RWPE1 (cell line): ENCODE results near the gene LCN10.
A peak's percentile ranks its signal among the peaks of the same experiment; 100 is the strongest.

Experiments
- CTCF ChIA-PET: fragments of 350-600 bp; sonication (Branson Sonifier 250); formaldehyde crosslinking; extraction: SDS; loops from one replicate; lab custom pipeline; 2021; lab: Yijun Ruan, JAX
- POLR2A ChIA-PET: fragments of 400-600 bp; formaldehyde crosslinking; extraction: SDS; loops from one replicate; lab custom pipeline; 2020; ENCODE audit warnings: antibody characterized with exemption; ENCODE audit not compliant: low non-redundant PET; lab: Yijun Ruan, JAX
- DNase-seq: peaks from one replicate; pipeline ENCODE4 v3.0.0; 2012; ENCODE audit warnings: low spot score
- H3K27ac ChIP-seq: fragments of 450-650 bp; 2 replicates; pipeline ENCODE4 v1.5.1; 2017
- TF ChIP-seq, protein P1 (sequence below): fragments of 450-650 bp; conservative IDR thresholded peaks from 2 replicates; pipeline ENCODE4 v1.5.1; 2017; ENCODE audit warnings: low read depth, mild to moderate bottlenecking

LCN10 gene

DNA sequence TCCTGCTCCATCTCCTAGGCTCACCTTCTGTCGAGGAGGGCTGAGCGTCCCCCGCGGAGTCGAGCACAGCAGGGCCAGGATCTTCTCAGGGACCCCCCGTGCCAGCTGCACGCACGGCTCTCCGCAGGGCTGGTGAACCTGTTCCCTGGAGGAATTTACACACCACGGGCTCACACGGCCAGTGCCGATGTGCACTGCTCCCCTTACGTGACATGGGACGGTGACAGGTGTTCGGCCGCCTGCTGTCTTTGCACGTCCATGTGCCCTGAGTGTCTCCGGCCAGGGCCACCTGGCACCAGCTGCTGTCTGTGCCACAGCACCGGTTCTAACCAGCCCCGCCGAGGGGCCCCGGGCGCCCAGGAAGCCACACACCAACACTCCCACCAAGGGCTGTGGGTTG, 46.8 kb downstream of the LCN10 start:
- ChIA-PET CTCF (interaction anchor here (0.6 to 2.8 kb wide), 6 partner anchors 18 to 334 kb away, joined by 3 to 22 read pairs (median 4); partner anchors contain the start of gene LCN6), POLR2A (interaction anchor here (0.6 kb wide), 1 partner anchor 969 kb away, joined by 3 read pairs; no protein-coding TSS in a partner anchor)
- peak overlapping the region; percentile 84 for H3K27ac ChIP-seq
- TF ChIP-seq, protein P1, sequence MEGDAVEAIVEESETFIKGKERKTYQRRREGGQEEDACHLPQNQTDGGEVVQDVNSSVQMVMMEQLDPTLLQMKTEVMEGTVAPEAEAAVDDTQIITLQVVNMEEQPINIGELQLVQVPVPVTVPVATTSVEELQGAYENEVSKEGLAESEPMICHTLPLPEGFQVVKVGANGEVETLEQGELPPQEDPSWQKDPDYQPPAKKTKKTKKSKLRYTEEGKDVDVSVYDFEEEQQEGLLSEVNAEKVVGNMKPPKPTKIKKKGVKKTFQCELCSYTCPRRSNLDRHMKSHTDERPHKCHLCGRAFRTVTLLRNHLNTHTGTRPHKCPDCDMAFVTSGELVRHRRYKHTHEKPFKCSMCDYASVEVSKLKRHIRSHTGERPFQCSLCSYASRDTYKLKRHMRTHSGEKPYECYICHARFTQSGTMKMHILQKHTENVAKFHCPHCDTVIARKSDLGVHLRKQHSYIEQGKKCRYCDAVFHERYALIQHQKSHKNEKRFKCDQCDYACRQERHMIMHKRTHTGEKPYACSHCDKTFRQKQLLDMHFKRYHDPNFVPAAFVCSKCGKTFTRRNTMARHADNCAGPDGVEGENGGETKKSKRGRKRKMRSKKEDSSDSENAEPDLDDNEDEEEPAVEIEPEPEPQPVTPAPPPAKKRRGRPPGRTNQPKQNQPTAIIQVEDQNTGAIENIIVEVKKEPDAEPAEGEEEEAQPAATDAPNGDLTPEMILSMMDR: no peak
- DNase-seq: no peak

DNA sequence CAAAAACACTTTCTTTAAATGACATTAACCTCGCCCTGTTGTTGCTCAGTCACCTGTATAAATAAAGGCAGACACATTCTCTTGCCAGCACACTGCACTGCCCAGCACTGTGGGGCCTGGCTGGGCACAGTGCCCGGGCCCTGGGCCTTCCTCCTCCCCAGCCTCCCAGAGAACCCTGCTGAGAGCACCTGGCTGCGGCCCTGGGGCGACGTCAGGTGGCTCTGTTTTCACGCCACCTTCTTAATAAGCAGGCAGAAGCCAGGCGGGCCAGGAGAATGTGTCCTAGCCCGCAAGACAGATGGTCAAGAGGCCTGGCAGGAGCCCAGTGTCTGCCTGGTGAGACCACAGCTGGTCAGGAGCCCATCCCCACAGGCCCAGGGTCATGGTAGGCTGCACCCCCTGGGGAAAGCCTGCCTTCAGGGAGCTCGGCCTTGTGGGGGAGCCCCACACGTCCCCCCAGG, 47.3 kb downstream of the LCN10 start:
- ChIA-PET CTCF (interaction anchor here (0.6 to 2.8 kb wide), 10 partner anchors 11 to 334 kb away, joined by 3 to 28 read pairs (median 4); partner anchors contain the start of gene LCN6), POLR2A (interaction anchor here (0.6 kb wide), 1 partner anchor 970 kb away, joined by 3 read pairs; no protein-coding TSS in a partner anchor)
- H3K27ac ChIP-seq: peak overlapping the region; percentile 84
- DNase-seq: no peak
- TF ChIP-seq, protein P1: no peak

DNA sequence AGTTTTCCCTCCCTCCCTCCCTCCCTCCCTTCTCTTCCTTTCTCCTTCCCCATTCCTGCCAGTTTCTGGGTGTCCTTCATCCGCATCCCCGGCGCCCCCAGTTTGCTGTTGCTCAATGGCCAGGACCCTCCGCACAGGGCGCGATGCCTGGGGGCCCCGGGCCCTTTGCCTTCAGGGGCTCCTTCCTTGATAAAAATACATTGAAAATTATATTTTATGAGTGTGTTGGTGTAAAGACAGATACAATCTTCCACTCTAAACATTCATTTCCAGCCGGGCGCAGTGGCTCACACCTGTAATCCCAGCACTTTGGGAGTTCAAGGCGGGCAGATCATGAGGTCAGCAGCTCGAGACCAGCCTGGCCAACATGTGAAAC, 47.9 kb downstream of the LCN10 start:
- CTCF ChIA-PET: interaction anchor here (0.6 to 2.8 kb wide), 9 partner anchors 9 to 913 kb away, joined by 3 to 28 read pairs (median 5); no protein-coding TSS in a partner anchor
- TF ChIP-seq, protein P1: no peak
- DNase-seq: no peak
- H3K27ac ChIP-seq: peak overlapping the region; percentile 84
- POLR2A ChIA-PET: no interaction called here

DNA sequence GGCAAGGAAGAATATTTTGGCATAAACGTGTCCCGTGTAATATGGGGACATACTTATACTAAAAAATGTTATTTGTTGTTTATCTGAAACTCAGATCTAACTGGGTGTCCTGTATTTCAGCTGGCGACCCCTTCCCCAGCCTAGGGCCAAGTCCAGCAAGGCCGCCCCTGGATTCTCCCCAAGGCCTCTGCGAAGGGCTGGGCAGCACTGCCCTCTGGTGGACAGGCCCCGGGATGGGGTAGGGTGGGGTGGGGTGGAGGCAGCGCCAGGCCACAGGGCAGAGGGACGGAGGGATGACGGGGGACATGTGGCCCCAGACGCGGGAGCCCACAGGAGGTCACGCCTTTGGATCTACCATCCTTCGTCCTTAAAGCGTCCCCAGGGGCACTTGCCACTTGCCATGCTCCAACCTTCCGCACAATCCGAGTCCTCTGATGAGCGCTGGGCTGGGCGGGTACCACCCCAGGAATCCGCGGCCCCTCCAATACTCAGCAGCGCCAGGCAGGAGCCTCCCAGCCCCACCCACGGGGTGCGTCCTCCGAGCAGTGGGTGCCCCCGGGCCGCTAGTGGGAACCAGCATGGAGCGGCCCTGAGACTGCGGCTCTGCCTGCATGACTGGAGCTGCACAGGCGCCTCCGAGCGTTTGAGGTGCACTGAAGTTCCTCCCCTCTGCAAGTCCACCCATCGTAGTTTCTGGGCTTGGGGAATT, 48.4 kb downstream of the LCN10 start:
- POLR2A ChIA-PET: interaction anchor here (0.6 to 0.7 kb wide), 2 partner anchors 12 to 34 kb away, joined by 4 read pairs; no protein-coding TSS in a partner anchor
- H3K27ac ChIP-seq: peak overlapping the region; percentile 84
- DNase-seq: peak; percentile 87
- TF ChIP-seq, protein P1: peak; percentile 89
- CTCF ChIA-PET: interaction anchor here (0.6 to 2.8 kb wide), 17 partner anchors 8 to 912 kb away, joined by 3 to 28 read pairs (median 4); no protein-coding TSS in a partner anchor

DNA sequence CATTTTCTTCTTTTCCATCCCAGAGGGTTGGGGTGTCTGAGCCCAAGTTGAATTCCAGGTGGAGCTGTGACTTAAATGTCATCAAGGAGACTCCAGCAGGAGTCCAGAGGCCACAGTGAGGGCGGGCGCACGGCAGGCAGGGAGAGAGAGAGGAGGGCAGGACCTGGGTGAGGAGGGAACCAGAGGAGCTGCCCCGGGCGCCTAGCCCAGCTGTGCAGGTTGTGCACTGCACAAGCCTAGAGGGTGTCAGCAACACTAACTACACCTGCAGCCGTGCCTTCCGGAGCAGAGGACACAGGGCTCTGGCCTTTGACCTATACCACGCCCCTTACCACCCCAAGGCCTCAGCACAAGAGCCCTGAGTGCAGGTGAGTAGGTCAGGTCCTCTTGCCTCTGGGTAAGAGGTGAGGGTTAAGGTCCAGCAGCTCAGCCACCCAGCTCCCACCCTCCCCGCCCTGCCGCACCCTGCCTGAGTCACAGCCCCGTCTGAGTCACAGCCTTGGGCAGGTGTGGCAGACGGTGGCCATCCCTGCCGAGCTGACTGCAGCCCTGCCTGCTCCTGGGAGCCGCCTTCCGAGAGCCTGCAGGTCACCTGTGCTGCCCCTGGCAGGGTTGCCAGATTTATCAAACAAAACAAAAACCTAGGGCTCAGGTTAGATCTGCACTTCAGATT, 49.1 kb downstream of the LCN10 start:
- H3K27ac ChIP-seq: peak overlapping the region; percentile 84
- ChIA-PET CTCF (interaction anchor here (0.6 to 2.8 kb wide), 16 partner anchors 8 to 736 kb away, joined by 3 to 28 read pairs (median 3); no protein-coding TSS in a partner anchor), POLR2A (interaction anchor here (0.6 to 0.8 kb wide), 4 partner anchors 13 to 155 kb away, joined by 3 to 6 read pairs (median 4); no protein-coding TSS in a partner anchor)
- TF ChIP-seq, protein P1: no peak
- peak; percentile 99 for DNase-seq

DNA sequence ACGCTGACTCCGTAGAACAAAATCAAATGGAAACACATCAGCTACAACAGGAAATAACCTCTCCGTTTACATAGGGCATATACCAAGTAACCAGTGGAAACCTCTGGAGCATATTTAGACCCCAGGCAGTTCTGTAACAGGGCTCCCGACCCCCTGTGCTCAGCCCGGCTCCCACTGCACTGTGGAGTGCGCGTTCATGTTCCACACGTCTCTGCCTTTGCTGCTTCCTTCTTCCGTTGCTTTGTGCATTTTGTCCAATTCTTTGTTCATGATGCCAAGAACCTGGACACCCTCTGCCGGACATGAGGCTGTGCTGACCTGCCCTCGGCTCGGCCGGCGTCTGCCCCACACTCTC, 49.6 kb downstream of the LCN10 start:
- peak overlapping the region; percentile 84 for H3K27ac ChIP-seq
- TF ChIP-seq, protein P1: no peak
- POLR2A ChIA-PET: interaction anchor here (0.6 to 0.8 kb wide), 2 partner anchors 34 to 155 kb away, joined by 3 to 6 read pairs; no protein-coding TSS in a partner anchor
- no peak for DNase-seq
- CTCF ChIA-PET: interaction anchor here (0.9 to 2.8 kb wide), 7 partner anchors 8 to 145 kb away, joined by 3 to 28 read pairs (median 5); no protein-coding TSS in a partner anchor
